Astrocyte (in vitro differentiated cells and primary cell): Measurements from ENCODE around the gene MECR. TPM values are rescaled to one million over a fixed set of nuclear protein-coding genes. Genes with fewer than 3 reads are reported as not detected.

Experiments used
- DNase-seq: peaks from one replicate; pipeline ENCODE4 v3.0.0-alpha.2; 2010; ENCODE audit warnings: low read depth
- FAIRE-seq: peaks from 2 replicates; lab custom pipeline; 2011; peaks lifted over from hg19 to GRCh38; lab: Jason Lieb, UNC
- H2AFZ ChIP-seq: 2 replicates; pipeline ENCODE4 v1.6.0; 2012; ENCODE audit warnings: low read depth, low read length, inconsistent platforms
- H3K27ac ChIP-seq: 2 replicates; pipeline ENCODE4 v1.5.1; 2011; ENCODE audit warnings: low read depth, low read length, inconsistent platforms
- H3K27me3 ChIP-seq: 2 replicates; pipeline ENCODE4 v1.6.0; 2011; ENCODE audit warnings: low read length, inconsistent platforms; ENCODE audit not compliant: insufficient read depth
- H3K36me3 ChIP-seq: 2 replicates; pipeline ENCODE4 v1.5.1; 2011; ENCODE audit warnings: low read length, inconsistent platforms; ENCODE audit not compliant: insufficient read depth
- H3K4me1 ChIP-seq: 2 replicates; pipeline ENCODE4 v1.5.1; 2011; ENCODE audit warnings: low read length, inconsistent platforms; ENCODE audit not compliant: insufficient read depth
- H3K4me2 ChIP-seq: 2 replicates; pipeline ENCODE4 v1.6.0; 2012; ENCODE audit warnings: low read length, inconsistent platforms
- H3K4me3 ChIP-seq: 2 replicates; pipeline ENCODE4 v1.5.1; 2011; ENCODE audit warnings: low read depth, mild to moderate bottlenecking, low read length, inconsistent platforms; ENCODE audit not compliant: insufficient read depth
- H3K79me2 ChIP-seq: 2 replicates; pipeline ENCODE4 v1.6.0; 2012; ENCODE audit warnings: mild to moderate bottlenecking, low read length, inconsistent platforms; ENCODE audit not compliant: insufficient read depth
- H3K9ac ChIP-seq: 2 replicates; pipeline ENCODE4 v1.6.0; 2012; ENCODE audit warnings: mild to moderate bottlenecking, low read length, inconsistent platforms
- H3K9me3 ChIP-seq: 2 replicates; pipeline ENCODE4 v1.5.1; 2012; ENCODE audit warnings: low read depth, mild to moderate bottlenecking, low read length, inconsistent platforms; ENCODE audit not compliant: insufficient read depth
- H4K20me1 ChIP-seq: 2 replicates; pipeline ENCODE4 v1.6.0; 2012; ENCODE audit warnings: low read length, inconsistent platforms; ENCODE audit not compliant: insufficient read depth
- H3K27ac Mint-ChIP-seq: one replicate; pipeline ENCODE4 v1.8.0; 2021; ENCODE audit warnings: mild to moderate bottlenecking, mixed read lengths; ENCODE audit not compliant: unreplicated experiment
- H3K27me3 Mint-ChIP-seq: one replicate; pipeline ENCODE4 v1.8.0; 2021; ENCODE audit warnings: low read depth, mixed read lengths; ENCODE audit not compliant: unreplicated experiment
- H3K36me3 Mint-ChIP-seq: one replicate; pipeline ENCODE4 v1.8.0; 2021; ENCODE audit warnings: low read depth, mixed read lengths; ENCODE audit not compliant: unreplicated experiment
- H3K4me1 Mint-ChIP-seq: one replicate; pipeline ENCODE4 v1.8.0; 2021; ENCODE audit warnings: low read depth, mixed read lengths; ENCODE audit not compliant: unreplicated experiment
- H3K4me3 Mint-ChIP-seq: one replicate; pipeline ENCODE4 v1.8.0; 2021; ENCODE audit warnings: mild to moderate bottlenecking, moderate library complexity, mixed read lengths; ENCODE audit not compliant: unreplicated experiment
- H3K9me3 Mint-ChIP-seq: one replicate; pipeline ENCODE4 v1.8.0; 2021; ENCODE audit warnings: mild to moderate bottlenecking, mixed read lengths; ENCODE audit not compliant: unreplicated experiment
- CTCF ChIP-seq: IDR thresholded peaks from 2 replicates; pipeline ENCODE4 v1.5.1; 2011; ENCODE audit warnings: low read depth, mild to moderate bottlenecking, inconsistent platforms, low read length, moderate library complexity; ENCODE audit not compliant: insufficient read depth
- EZH2 ChIP-seq: IDR thresholded peaks from 2 replicates; pipeline ENCODE4 v1.6.1; 2012; ENCODE audit warnings: mild to moderate bottlenecking, low read length, inconsistent platforms; ENCODE audit not compliant: insufficient read depth
- total RNA-seq: library from RNA; stranded (reverse); gene quantifications from 2 replicates; pipeline ENCODE4 v1.2.1, GENCODE V29; 2021

The MECR gene
- total RNA-seq, 1 donor from 2014 or later, result 25.1 TPM

DNA sequence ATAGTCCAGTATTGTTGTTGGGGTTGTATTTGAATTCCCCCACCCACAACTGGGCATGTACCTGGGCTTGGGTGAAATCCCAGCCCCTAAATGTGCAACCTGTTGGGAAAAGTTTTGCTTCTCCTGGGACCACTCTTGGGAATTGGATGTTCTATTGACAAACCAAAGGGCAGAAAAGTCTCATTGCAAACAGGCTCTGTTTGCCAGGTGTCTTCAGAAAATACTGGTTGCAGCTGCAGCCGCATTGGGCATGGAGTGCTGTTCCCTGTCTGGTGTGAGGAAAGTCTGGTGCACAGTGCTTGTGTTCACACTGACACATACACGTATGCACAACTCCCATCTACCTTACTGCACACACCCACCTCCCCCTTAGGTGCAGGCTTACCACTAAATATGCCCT lies 17.7 kb upstream of the MECR start:
- no peaks in the 10 kb centered on the region for H3K9me3 ChIP-seq
- H3K4me3 ChIP-seq, result no peak overlapping the region
- H3K27ac ChIP-seq, result no peak overlapping the region
- H3K4me2 ChIP-seq, result peak overlapping the region; percentile 80
- Mint-ChIP-seq H3K27me3 (peaks cover 3% of the 10 kb centered on the region), H3K4me3 (no peak overlapping the region), H3K27ac (peak overlapping the region; percentile 73), H3K9me3 (no peaks in the 10 kb centered on the region), H3K4me1 (peaks cover 26% of the 10 kb centered on the region), H3K36me3 (peaks cover 3% of the 10 kb centered on the region)
- H3K79me2 ChIP-seq, result peaks cover 40% of the 10 kb centered on the region
- peaks cover 41% of the 10 kb centered on the region for H3K4me1 ChIP-seq
- H3K36me3 ChIP-seq, result no peaks in the 10 kb centered on the region
- H3K9ac ChIP-seq, result no peak overlapping the region
- TF ChIP-seq CTCF (no peak), EZH2 (no peak)
- DNase-seq, result no peak
- no peak overlapping the region for H2AFZ ChIP-seq
- H4K20me1 ChIP-seq, result peaks cover 22% of the 10 kb centered on the region
- FAIRE-seq, result no peak
- H3K27me3 ChIP-seq, result no peaks in the 10 kb centered on the region

DNA sequence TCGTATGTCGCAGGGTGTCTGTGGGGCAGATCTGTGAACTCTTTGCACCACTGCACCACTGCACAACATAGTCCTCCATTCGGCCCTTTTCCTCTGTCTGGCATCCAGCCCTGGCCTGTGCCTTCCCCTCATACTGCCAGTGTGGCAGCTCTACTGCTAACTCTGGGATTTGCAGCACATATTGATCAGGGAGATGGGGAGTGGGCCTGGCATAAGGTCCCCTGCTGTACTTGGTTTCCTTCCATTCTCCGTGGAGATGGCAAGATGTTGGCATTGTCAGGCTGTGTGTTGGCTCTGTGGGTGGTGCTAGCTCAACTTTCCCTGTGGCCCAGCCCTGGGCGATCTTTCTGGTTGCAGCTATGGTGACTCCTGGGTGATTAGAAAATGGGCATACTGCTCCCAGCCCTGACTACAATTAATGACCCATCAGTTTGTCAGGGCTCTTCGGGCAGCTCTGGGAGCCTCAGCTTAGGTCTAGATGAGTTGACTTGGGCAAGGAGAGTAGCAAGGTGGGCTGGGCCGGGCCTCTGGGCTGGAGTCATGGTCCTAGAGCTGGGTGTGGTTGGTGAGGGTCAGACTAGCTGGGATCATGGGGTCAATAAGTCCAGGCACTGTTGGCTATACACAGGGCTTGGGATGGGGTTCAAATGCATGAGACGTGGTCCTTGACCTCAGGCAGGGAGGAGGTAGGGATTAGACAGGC lies 17.0 kb upstream of the MECR start:
- peaks cover 40% of the 10 kb centered on the region for H3K79me2 ChIP-seq
- no peak overlapping the region for H3K4me2 ChIP-seq
- Mint-ChIP-seq H3K4me1 (peaks cover 26% of the 10 kb centered on the region), H3K27ac (peak overlapping the region; percentile 55), H3K9me3 (no peaks in the 10 kb centered on the region), H3K4me3 (no peak overlapping the region), H3K27me3 (peaks cover 3% of the 10 kb centered on the region), H3K36me3 (peaks cover 3% of the 10 kb centered on the region)
- no peak overlapping the region for H2AFZ ChIP-seq
- H3K4me1 ChIP-seq, result peaks cover 46% of the 10 kb centered on the region
- H3K9me3 ChIP-seq, result no peaks in the 10 kb centered on the region
- no peak for DNase-seq
- H3K9ac ChIP-seq, result no peak overlapping the region
- peaks cover 26% of the 10 kb centered on the region for H4K20me1 ChIP-seq
- FAIRE-seq, result no peak
- H3K27me3 ChIP-seq, result no peaks in the 10 kb centered on the region
- TF ChIP-seq EZH2 (no peak), CTCF (no peak)
- H3K4me3 ChIP-seq, result no peak overlapping the region
- no peaks in the 10 kb centered on the region for H3K36me3 ChIP-seq
- H3K27ac ChIP-seq, result no peak overlapping the region

DNA sequence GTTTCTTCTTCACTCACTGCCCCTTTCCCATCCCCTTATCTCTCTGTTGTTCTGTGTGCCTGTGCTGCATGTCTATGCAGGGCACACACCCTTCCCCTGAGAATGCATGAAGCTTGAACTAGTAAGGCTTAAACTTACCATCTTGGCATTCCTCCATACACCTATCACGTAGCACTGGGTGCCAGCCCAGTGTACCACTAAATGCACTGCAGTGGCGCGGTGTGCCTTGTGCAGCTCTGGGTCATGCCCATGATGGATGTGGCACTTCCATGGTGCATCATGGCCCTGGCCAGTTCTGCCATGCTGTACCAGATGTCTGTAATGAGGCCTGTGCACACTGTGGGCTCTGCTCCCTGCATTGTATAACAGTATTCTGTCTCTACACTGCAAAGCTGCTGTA lies 16.3 kb upstream of the MECR start:
- Mint-ChIP-seq H3K27ac (no peak overlapping the region), H3K27me3 (peaks cover 3% of the 10 kb centered on the region), H3K9me3 (no peaks in the 10 kb centered on the region), H3K36me3 (peaks cover 3% of the 10 kb centered on the region), H3K4me1 (peaks cover 26% of the 10 kb centered on the region), H3K4me3 (no peak overlapping the region)
- Histone ChIP-seq H3K9me3 (no peaks in the 10 kb centered on the region), H3K79me2 (peaks cover 45% of the 10 kb centered on the region), H3K4me3 (no peak overlapping the region), H3K27ac (no peak overlapping the region), H3K36me3 (no peaks in the 10 kb centered on the region), H4K20me1 (peaks cover 26% of the 10 kb centered on the region), H3K9ac (no peak overlapping the region), H2AFZ (no peak overlapping the region), H3K4me2 (no peak overlapping the region), H3K27me3 (no peaks in the 10 kb centered on the region), H3K4me1 (peaks cover 46% of the 10 kb centered on the region)
- FAIRE-seq (no peak), DNase-seq (no peak)
- TF ChIP-seq EZH2, result no peak
